Motor neuron (in vitro differentiated cells): ENCODE data around the gene SYNE4. TPM values are rescaled to one million over a fixed set of nuclear protein-coding genes. Genes with fewer than 3 reads are reported as not detected.
A peak's percentile ranks its signal among the peaks of the same experiment; 100 is the strongest.

Source experiments
- ATAC-seq, 8 experiments: fragments of 200-7000 bp; cut with Tn5 transposase; replicated peaks in 6 of 8; 2 replicates each; pipeline ENCODE4 v1.8.0; 2021; ENCODE audit warnings: mild to moderate bottlenecking in 8 of 8, moderate library complexity in 8 of 8
- H3K27ac ChIP-seq, 2 donors: fragments of 250-450 bp; sonication (Bioruptor Pico); 2 replicates each; pipeline ENCODE4 v1.9.0; 2021; ENCODE audit warnings: antibody characterized with exemption in 2 of 2, mild to moderate bottlenecking in 2 of 2, moderate library complexity in 1 of 2
- H3K4me1 ChIP-seq, 2 donors: fragments of 250-450 bp; sonication (Bioruptor Pico); replicated peaks in 1 of 2; 2 replicates each; pipeline ENCODE4 v1.6.1; 2021; ENCODE audit warnings: antibody characterized with exemption in 2 of 2, mild to moderate bottlenecking in 2 of 2, moderate library complexity in 1 of 2
- H3K4me3 ChIP-seq, 5 donors: fragments of 250-450 bp; sonication (Bioruptor Pico); 2 replicates each; pipeline ENCODE4 v1.9.0; 2021; ENCODE audit warnings: antibody characterized with exemption in 5 of 5, mild to moderate bottlenecking in 5 of 5, moderate library complexity in 4 of 5
- WGBS, 10 experiments: fragments of 450-650 bp; shearing (Covaris generic); methylation state at CpG; one replicate each; pipeline ENCODE4 v1.0.0; 2022; 5-methylcytosine and 5-hydroxymethylcytosine counted together
- in situ Hi-C, 9 experiments: fragments of 400-800 bp; cut with MboI; loops; one replicate each; pipeline ENCODE4 v1.15.0; 2021; ENCODE audit warnings: low sequenced_read_pairs in 9 of 9, low pct_unique_long_range_greater_than_20kb in 2 of 9; ENCODE audit not compliant: unreplicated experiment in 9 of 9
- total RNA-seq, 8 experiments: library from RNA; unstranded; fragments of 300-600 nt; gene quantifications; 2 replicates each; pipeline versions ENCODE4 v1.2.3 to v1.2.4, GENCODE V29; 2022

The SYNE4 gene
- total RNA-seq, 8 experiments from 2014 or later, result 0.33 to 2.2 (median 0.56) TPM

GRCh38 chr19:36013280-36014011, 4.8 kb upstream of the SYNE4 start:
- H3K4me1 ChIP-seq, result peaks cover 10 to 13% of the 10 kb centered on the region in 2 donors
- no peak for ATAC-seq
- in situ Hi-C loops, result no loop called here
- peak overlapping the region in 1 of 2 donors; percentile 34 for H3K27ac ChIP-seq
- WGBS, 10 experiments, result 0 to 100% (median 49%) methylated on average over 1 to 4 of the region's 15 CpGs; no CpG with 5 or more reads in 4 of the 10 experiments
- peak overlapping the region; percentile 70 to 95 (median 88) for H3K4me3 ChIP-seq

GRCh38 chr19:36010402-36010801, 1.8 kb upstream of the SYNE4 start:
- Histone ChIP-seq H3K4me3 (no peak overlapping the region), H3K27ac (no peak overlapping the region), H3K4me1 (peaks cover 10 to 14% of the 10 kb centered on the region in 2 donors)
- 89% methylated on average over 3 of the region's 11 CpGs; no CpG with 5 or more reads in 9 of the 10 experiments for WGBS, 10 experiments
- ATAC-seq, result no peak
- in situ Hi-C loops, result no loop called here

- WGBS, 10 experiments, result 89 to 100% (median 97%) methylated on average over 1 to 3 of the region's 15 CpGs; no CpG with 5 or more reads in 6 of the 10 experiments
- Histone ChIP-seq H3K4me3 (peak overlapping the region; percentile 12 to 27 (median 14)), H3K27ac (peak overlapping the region in 1 of 2 donors; percentile 68), H3K4me1 (peaks cover 10 to 12% of the 10 kb centered on the region in 2 donors)
- in situ Hi-C loops, result no loop called here
- ATAC-seq, result no peak
These were observed 1.2 kb upstream of the SYNE4 start for GRCh38 chr19:36009633-36010379.

GRCh38 chr19:36009220-36009619, 607 bp upstream of the SYNE4 start:
- Histone ChIP-seq H3K4me3 (peak overlapping the region; percentile 12 to 27 (median 14)), H3K4me1 (peaks cover 10 to 11% of the 10 kb centered on the region in 2 donors), H3K27ac (peak overlapping the region in 1 of 2 donors; percentile 68)
- WGBS, 10 experiments, result 0 to 2% methylated on average over 1 to 7 of the region's 50 CpGs; no CpG with 5 or more reads in 8 of the 10 experiments
- ATAC-seq, result peak; percentile 5 to 68 (median 34)
- in situ Hi-C loops, result no loop called here

DNA sequence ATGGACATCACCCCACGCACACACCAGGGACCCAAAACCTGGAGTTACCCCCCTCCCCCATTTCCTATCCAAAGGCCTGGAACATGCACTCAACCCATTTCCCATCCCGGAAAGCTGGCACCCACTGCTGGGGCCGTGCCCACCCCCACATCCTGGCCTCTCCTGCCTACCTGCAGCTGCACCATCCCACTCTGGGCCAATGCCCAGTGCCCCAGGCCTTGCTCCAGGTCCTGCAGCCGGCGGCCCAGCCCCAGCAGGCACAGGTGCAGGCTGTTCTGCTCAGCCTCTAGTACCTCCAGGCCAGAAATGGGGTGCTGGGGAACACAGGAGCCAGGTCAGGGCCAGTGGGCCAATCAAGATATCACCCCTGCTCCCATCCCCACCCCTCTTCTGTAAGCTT, 1.7 kb downstream of the SYNE4 start:
- in situ Hi-C loops, result no loop called here
- no peak for ATAC-seq
- Histone ChIP-seq H3K4me1 (peaks cover 7% of the 10 kb centered on the region in 2 donors), H3K4me3 (no peak overlapping the region), H3K27ac (no peak overlapping the region)
- 50 to 94% (median 70%) methylated on average over 1 to 2 of the region's 5 CpGs; no CpG with 5 or more reads in 6 of the 10 experiments for WGBS, 10 experiments

DNA sequence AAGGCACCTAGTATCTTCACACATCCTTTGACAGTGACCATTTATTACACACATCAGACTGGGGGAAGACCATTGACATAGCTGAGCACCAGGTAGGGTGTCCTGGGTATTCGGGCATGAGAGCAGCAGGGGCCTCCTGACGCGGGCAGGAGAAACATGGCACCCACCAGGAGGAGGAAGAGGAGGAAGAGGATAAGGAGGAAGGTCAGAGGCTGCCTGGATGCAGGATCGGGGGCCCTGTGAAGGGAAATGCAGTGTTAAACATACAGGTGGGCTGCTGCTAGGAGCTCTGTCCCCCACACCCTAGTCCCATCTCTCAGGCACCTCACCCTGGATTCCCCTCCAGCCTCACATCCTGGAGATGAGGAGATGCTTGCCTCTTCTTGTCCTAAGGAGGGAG, 5.3 kb downstream of the SYNE4 start:
- no peak overlapping the region for H3K4me3 ChIP-seq
- WGBS, 10 experiments, result 95% methylated on average over 3 of the region's 4 CpGs; no CpG with 5 or more reads in 9 of the 10 experiments
- no peak for ATAC-seq
- in situ Hi-C loops, result no loop called here
- H3K4me1 ChIP-seq, result peaks cover 0 to under 1% of the 10 kb centered on the region in 2 donors
- no peak overlapping the region for H3K27ac ChIP-seq

DNA sequence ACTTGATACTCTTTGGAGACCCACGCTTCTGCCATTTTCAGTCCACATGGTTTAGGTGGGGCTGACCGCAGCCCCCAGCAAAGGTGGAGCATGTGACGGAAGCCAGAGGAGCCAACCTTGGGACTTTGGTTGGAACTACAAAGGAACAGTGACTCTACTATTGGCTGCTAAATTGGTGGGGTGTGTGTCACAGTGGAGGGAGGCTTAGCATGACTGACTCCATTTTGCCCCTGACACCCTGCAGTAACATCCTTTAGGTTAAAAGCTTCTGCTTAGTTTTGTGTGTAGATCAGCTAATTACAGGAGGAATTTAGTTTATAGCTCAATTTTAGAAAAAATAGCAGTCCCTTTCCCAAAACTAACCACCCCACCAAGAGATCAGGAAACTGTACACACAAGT, 7.0 kb downstream of the SYNE4 start:
- 100% methylated on average over 1 to 2 of the region's 3 CpGs; no CpG with 5 or more reads in 7 of the 10 experiments for WGBS, 10 experiments

DNA sequence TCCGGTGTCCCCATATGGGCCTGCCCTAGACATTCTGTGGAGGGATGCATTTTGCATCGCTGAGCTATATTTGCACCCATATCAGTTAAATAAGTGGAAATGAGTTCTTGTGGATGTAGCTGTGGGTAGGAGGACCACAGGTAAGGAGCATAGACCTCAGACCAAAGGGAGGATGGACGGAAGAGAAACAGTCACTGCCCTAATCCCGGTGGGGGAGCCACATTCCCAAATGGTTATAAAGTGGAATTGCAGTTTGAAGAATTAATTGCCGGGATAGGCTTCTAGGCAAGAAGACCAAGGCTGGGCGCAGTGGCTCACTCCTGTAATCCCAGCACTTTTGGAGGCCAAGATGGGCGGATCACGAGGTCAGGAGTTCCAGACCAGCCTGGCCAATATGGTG, 11.8 kb downstream of the SYNE4 start:
- in situ Hi-C loops, result no loop called here
- Histone ChIP-seq H3K4me1 (peaks cover 8 to 11% of the 10 kb centered on the region in 2 donors), H3K4me3 (no peak overlapping the region), H3K27ac (no peak overlapping the region)
- no peak for ATAC-seq
- WGBS, 10 experiments, result 60 to 100% (median 78%) methylated on average over 1 to 4 of the region's 8 CpGs; no CpG with 5 or more reads in 4 of the 10 experiments

More for the DNA sequence above, 7.0 kb downstream of the SYNE4 start:
- ATAC-seq, result no peak
- Histone ChIP-seq H3K4me3 (no peak overlapping the region), H3K4me1 (no peaks in the 10 kb centered on the region), H3K27ac (no peak overlapping the region)
- in situ Hi-C loops, result no loop called here

- ATAC-seq, result peak; percentile 85 to 96 (median 96)
- Histone ChIP-seq H3K27ac (peak within 1 kb of the TSS; percentile 56 to 70), H3K4me1 (peaks cover 8 to 11% of the 10 kb centered on the region in 2 donors), H3K4me3 (peak within 1 kb of the TSS; percentile 53 to 92 (median 62))
- WGBS, 10 experiments, result 0 to 4% (median 1%) methylated on average over 5 to 19 of the region's 97 CpGs; no CpG with 5 or more reads in 6 of the 10 experiments
- in situ Hi-C loops, result no loop called here
These were observed 13.3 kb downstream of the SYNE4 start, which contains the start of gene SDHAF1 for GRCh38 chr19:35995048-35995993. SDHAF1 (plus strand) TSS chr19:35995188; CDS start chr19:35995275, 87 bp downstream.

DNA sequence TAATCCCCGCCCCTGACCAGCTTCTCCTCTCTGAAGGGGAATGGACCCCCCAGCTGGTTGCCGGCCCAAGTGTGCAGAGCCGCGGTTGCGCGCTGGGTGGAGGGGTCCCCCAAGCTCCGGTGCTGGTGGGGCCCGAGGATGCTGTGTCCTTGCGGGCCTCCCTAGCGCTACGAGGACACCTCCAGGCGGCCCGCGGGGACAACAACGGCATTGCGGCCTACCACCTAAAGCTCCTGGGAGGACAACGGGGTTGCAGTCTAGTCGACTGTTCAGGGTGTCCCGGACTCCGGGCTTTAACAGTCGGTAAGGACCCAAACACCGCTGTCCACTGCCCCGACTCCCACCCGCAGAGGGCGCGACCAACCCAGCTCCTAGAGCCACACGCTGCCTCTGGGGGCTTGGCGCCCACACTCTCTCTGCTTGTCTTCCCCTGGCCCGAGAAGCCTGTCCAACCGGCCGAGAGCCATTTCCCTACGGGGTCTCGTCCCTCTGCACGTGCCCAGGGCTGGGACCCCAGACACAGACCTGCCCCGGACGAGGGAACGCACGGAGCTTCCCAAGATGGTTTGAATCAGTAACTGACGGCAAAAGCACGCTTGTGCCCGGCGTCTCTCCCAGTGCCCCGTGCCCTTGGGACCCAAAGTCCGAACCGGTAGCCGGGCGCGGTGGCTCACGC, 14.6 kb downstream of the SYNE4 start:
- 7 to 100% (median 89%) methylated on average over 1 to 20 of the region's 49 CpGs; no CpG with 5 or more reads in 2 of the 10 experiments for WGBS, 10 experiments
- H3K4me3 ChIP-seq, result peak overlapping the region in 1 of 5 donors; percentile 62
- in situ Hi-C loops, result no loop called here
- peak in 1 of 8 experiments; percentile 1 for ATAC-seq
- no peak overlapping the region for H3K27ac ChIP-seq
- peaks cover 8 to 11% of the 10 kb centered on the region in 2 donors for H3K4me1 ChIP-seq

DNA sequence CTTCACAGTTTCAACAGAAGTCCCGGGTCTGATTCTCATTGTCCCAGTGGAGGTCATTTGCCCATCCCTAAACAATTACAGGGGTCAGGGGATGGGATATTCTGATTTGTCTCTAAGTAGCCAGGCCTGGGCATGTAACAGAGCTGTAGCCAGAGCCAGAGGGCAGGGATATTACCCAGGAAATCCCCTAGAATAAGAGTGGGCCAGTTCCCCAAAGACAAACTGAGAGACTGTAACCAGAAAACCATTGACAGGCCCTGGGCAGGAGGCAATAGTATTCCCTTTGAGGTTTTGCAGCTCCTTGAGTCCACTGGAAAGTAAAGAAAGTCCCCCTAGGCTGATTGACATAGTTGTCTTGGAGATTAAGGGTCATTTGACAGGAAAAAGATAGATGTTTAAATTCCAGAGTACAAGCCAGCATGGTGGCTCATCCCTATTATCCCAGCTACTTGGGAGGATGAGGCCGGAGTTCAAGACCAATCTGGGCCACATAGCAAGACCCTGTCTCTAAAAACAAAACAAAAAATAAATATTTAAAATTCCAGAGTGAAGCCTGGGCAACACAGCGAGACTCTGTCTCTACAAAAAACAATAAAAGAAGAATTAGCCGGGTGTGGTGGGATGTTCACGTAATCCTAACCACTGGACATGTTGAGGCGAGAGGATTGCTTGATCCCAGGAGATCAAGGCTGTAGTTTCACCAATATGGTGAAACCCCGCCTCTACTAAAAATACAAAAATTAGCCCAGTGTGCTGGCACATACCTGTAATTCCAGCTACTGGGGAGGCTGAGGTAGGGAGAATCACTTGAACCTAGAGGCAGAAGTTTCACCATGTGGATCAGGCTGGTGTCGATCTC, 15.5 kb downstream of the SYNE4 start:
- Histone ChIP-seq H3K4me1 (peaks cover 8 to 11% of the 10 kb centered on the region in 2 donors), H3K4me3 (no peak overlapping the region), H3K27ac (no peak overlapping the region)
- 0 to 100% (median 85%) methylated on average over 1 to 5 of the region's 8 CpGs for WGBS, 10 experiments
- in situ Hi-C loops, result no loop called here
- no peak for ATAC-seq
